ENCODE data around the gene ANKS3. TPM values are rescaled to one million over a fixed set of nuclear protein-coding genes. Genes with fewer than 3 reads are reported as not detected.

Gene ANKS3
- 14.8 and 23.0 TPM in 2 replicates for total RNA-seq

GRCh38 chr16:4734063-4734729, at the start of gene ANKS3, which contains the start of gene DNAAF8:
TSS of gene ANKS3 (minus strand) at chr16:4734271. CDS start at chr16:4730149, 4,122 bp downstream.
TSS of gene DNAAF8 (plus strand) at chr16:4734537. CDS start at chr16:4736515, 1,978 bp downstream.

GRCh38 chr16:4766875-4767628, 33.0 kb upstream of the ANKS3 start, which contains the start of gene ZNF500:
TSS of gene ZNF500 (minus strand) at chr16:4767162. CDS start at chr16:4765978, 1,184 bp downstream.

GRCh38 chr16:4693296-4693955, 40.6 kb downstream of the ANKS3 start, which contains the start of gene NUDT16L1:
TSS of gene NUDT16L1 (plus strand) at chr16:4693562. CDS start at chr16:4693727, 165 bp downstream.

Other genes with a start within 250 kb of the ANKS3 start
- 11.2 and 11.8 TPM in 2 replicates for gene CDIP1, start 195.5 kb downstream of the ANKS3 start, total RNA-seq
- not detected in 2 replicates for gene C16orf96, start 177.9 kb downstream of the ANKS3 start, total RNA-seq
- 3.9 and 4.9 TPM in 2 replicates for gene UBALD1, start 119.4 kb downstream of the ANKS3 start, total RNA-seq
- gene MGRN1, start 109.4 kb downstream of the ANKS3 start, total RNA-seq = 17.9 and 24.5 TPM in 2 replicates
- gene NUDT16L1, start 40.7 kb downstream of the ANKS3 start, total RNA-seq = 26.0 and 31.7 TPM in 2 replicates
- 0.45 and 0.56 TPM in 2 replicates for gene DNAAF8, start 266 bp upstream of the ANKS3 start, total RNA-seq
- 4.7 and 7.1 TPM in 2 replicates for gene ZNF500, start 32.9 kb upstream of the ANKS3 start, total RNA-seq
- not detected in 2 replicates for gene SEPTIN12, start 54.1 kb upstream of the ANKS3 start, total RNA-seq
- not detected in 2 replicates for gene SMIM22, start 61.1 kb upstream of the ANKS3 start, total RNA-seq
- gene ROGDI, start 68.4 kb upstream of the ANKS3 start, total RNA-seq = 10.4 and 10.9 TPM in 2 replicates
- 49.2 and 56.7 TPM in 2 replicates for gene GLYR1, start 113.0 kb upstream of the ANKS3 start, total RNA-seq
- 23.7 and 26.5 TPM in 2 replicates for gene UBN1, start 113.2 kb upstream of the ANKS3 start, total RNA-seq
- 0.18 and 1.0 TPM in 2 replicates for gene PPL, start 202.9 kb upstream of the ANKS3 start, total RNA-seq
- gene SEC14L5, start 224.1 kb upstream of the ANKS3 start, total RNA-seq = not detected in 2 replicates

Data from endothelial cell of coronary artery (primary cell).